SK-N-SH treated with all-trans-retinoic acid at 6 μM for 48 hours (cell line): Measurements from ENCODE around the gene TBATA.

Source experiments
- ATAC-seq: fragments of 200-7000 bp; cut with Tn5 transposase; 3 replicates; pipeline ENCODE4 v1.9.1; 2020; ENCODE audit warnings: mild to moderate bottlenecking, moderate library complexity
- CSDC2 ChIP-seq: fragments of 250-450 bp; sonication (Bioruptor Pico); IDR thresholded peaks from 2 replicates; pipeline ENCODE4 v1.5.0; 2020; ENCODE audit warnings: mild to moderate bottlenecking, moderate library complexity
- CSRNP3 ChIP-seq: fragments of 250-450 bp; sonication (Bioruptor Pico); IDR thresholded peaks from 2 replicates; pipeline ENCODE4 v1.5.1; 2021; ENCODE audit warnings: mild to moderate bottlenecking, moderate library complexity
- ESRRG ChIP-seq: fragments of 250-450 bp; sonication (Bioruptor Pico); IDR thresholded peaks from 2 replicates; pipeline ENCODE4 v1.6.1; 2021; ENCODE audit warnings: mild to moderate bottlenecking
- GLIS3 ChIP-seq: fragments of 250-450 bp; sonication (Bioruptor Pico); IDR thresholded peaks from 2 replicates; pipeline ENCODE4 v1.5.0; 2020; ENCODE audit warnings: mild to moderate bottlenecking, moderate library complexity
- ISL1 ChIP-seq: fragments of 250-450 bp; sonication (Bioruptor Pico); IDR thresholded peaks from 2 replicates; pipeline ENCODE4 v2.1.2; 2022; ENCODE audit warnings: mild to moderate bottlenecking, moderate library complexity
- OSR1 ChIP-seq: fragments of 250-450 bp; sonication (Bioruptor Pico); IDR thresholded peaks from 2 replicates; pipeline ENCODE4 v1.8.0; 2022; ENCODE audit warnings: moderate library complexity, mild to moderate bottlenecking, inconsistent platforms
- POU6F1 ChIP-seq: fragments of 250-450 bp; sonication (Bioruptor Pico); IDR thresholded peaks from 2 replicates; pipeline ENCODE4 v1.8.0; 2021; ENCODE audit warnings: low read depth, mild to moderate bottlenecking, moderate library complexity, borderline replicate concordance
- RARB ChIP-seq: fragments of 250-450 bp; sonication (Bioruptor Pico); IDR thresholded peaks from 2 replicates; pipeline ENCODE4 v1.8.0; 2021; ENCODE audit warnings: mild to moderate bottlenecking, moderate library complexity
- TOX ChIP-seq: fragments of 250-450 bp; sonication (Bioruptor Pico); IDR thresholded peaks from 2 replicates; pipeline ENCODE4 v1.8.0; 2021; ENCODE audit warnings: mild to moderate bottlenecking, moderate library complexity, borderline replicate concordance
- TSHZ2 ChIP-seq: fragments of 250-450 bp; sonication (Bioruptor Pico); IDR thresholded peaks from 2 replicates; pipeline ENCODE4 v1.5.0; 2020; ENCODE audit warnings: mild to moderate bottlenecking, moderate library complexity
- ZC3H10 ChIP-seq: fragments of 250-450 bp; sonication (Bioruptor Pico); IDR thresholded peaks from 2 replicates; pipeline ENCODE4 v1.5.1; 2021; ENCODE audit warnings: mild to moderate bottlenecking, moderate library complexity
- ZFP30 ChIP-seq: fragments of 450-650 bp; formaldehyde crosslinking; IDR thresholded peaks from 2 replicates; pipeline ENCODE4 v1.5.0; 2022; ENCODE audit warnings: mild to moderate bottlenecking, moderate library complexity
- ZNF565 ChIP-seq: fragments of 450-650 bp; formaldehyde crosslinking; conservative IDR thresholded peaks from 2 replicates; pipeline ENCODE4 v1.5.0; 2020; ENCODE audit warnings: low read depth, mild to moderate bottlenecking, moderate library complexity
- ZNF8 ChIP-seq: fragments of 450-650 bp; formaldehyde crosslinking; IDR thresholded peaks from 2 replicates; pipeline ENCODE4 v1.5.0; 2020; ENCODE audit warnings: mild to moderate bottlenecking, moderate library complexity
- TF ChIP-seq, protein P1 (sequence below): fragments of 250-450 bp; sonication (Bioruptor Pico); IDR thresholded peaks from 2 replicates; pipeline ENCODE4 v1.5.1; 2020; ENCODE audit warnings: low read depth, mild to moderate bottlenecking, moderate library complexity
- TF ChIP-seq, protein P2 (sequence below): fragments of 250-450 bp; sonication (Bioruptor Pico); IDR thresholded peaks from 2 replicates; pipeline ENCODE4 v1.8.0; 2020; ENCODE audit warnings: mild to moderate bottlenecking, moderate library complexity, borderline replicate concordance

TBATA gene

GRCh38 chr10:70778267-70778924 lies 6.8 kb downstream of the TBATA start:
- ATAC-seq: no peak
- TF ChIP-seq ZFP30 (no peak), GLIS3 (CRISPR knock-in tag) (no peak), ISL1 (CRISPR knock-in tag) (no peak), TOX (CRISPR knock-in tag) (no peak), ZC3H10 (CRISPR knock-in tag) (no peak), OSR1 (CRISPR knock-in tag) (no peak), CSRNP3 (CRISPR knock-in tag) (no peak), POU6F1 (CRISPR knock-in tag) (no peak), TSHZ2 (no peak), ZNF565 (CRISPR knock-in tag) (no peak)
- TF ChIP-seq, protein P1, sequence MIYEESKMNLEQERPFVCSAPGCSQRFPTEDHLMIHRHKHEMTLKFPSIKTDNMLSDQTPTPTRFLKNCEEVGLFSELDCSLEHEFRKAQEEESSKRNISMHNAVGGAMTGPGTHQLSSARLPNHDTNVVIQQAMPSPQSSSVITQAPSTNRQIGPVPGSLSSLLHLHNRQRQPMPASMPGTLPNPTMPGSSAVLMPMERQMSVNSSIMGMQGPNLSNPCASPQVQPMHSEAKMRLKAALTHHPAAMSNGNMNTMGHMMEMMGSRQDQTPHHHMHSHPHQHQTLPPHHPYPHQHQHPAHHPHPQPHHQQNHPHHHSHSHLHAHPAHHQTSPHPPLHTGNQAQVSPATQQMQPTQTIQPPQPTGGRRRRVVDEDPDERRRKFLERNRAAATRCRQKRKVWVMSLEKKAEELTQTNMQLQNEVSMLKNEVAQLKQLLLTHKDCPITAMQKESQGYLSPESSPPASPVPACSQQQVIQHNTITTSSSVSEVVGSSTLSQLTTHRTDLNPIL (CRISPR knock-in tag): no peak

- no peak for ATAC-seq
- TF ChIP-seq, protein P2, sequence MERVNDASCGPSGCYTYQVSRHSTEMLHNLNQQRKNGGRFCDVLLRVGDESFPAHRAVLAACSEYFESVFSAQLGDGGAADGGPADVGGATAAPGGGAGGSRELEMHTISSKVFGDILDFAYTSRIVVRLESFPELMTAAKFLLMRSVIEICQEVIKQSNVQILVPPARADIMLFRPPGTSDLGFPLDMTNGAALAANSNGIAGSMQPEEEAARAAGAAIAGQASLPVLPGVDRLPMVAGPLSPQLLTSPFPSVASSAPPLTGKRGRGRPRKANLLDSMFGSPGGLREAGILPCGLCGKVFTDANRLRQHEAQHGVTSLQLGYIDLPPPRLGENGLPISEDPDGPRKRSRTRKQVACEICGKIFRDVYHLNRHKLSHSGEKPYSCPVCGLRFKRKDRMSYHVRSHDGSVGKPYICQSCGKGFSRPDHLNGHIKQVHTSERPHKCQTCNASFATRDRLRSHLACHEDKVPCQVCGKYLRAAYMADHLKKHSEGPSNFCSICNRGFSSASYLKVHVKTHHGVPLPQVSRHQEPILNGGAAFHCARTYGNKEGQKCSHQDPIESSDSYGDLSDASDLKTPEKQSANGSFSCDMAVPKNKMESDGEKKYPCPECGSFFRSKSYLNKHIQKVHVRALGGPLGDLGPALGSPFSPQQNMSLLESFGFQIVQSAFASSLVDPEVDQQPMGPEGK (CRISPR knock-in tag): no peak
- TF ChIP-seq ISL1 (CRISPR knock-in tag): no peak
Observed at GRCh38 chr10:70777063-70777875, 7.9 kb downstream of the TBATA start.

DNA sequence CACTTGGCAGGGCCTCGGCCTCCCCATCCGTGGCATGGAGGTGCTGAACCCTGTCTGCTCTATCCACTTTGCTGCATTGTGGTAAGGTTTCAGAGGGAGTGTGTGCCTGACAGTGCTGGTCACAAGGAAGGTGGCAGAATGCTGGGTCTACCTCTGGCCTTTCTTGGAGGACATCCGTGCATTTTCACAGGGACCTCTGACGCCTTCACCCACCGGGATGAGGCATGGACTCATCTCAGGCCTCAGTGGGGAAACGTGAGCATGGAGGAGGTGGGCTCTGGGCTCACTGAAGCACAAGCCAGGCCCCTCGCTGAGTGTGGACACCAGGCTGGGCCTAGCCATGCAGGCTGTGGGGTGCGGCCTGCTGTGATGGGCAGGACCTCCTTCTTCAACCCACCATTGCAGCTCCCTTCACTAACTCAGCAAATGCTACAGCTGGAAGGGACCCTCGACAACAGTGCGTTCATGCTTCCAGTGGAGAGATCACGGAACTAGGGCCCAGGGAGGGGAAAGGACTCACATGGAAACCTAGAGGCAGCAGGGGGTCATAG lies 8.6 kb downstream of the TBATA start:
- no peak for ATAC-seq
- TF ChIP-seq CSDC2 (CRISPR knock-in tag): no peak
- TF ChIP-seq, protein P2 (CRISPR knock-in tag): no peak
- TF ChIP-seq CSRNP3 (CRISPR knock-in tag): no peak
- no peak for TF ChIP-seq ZNF8 (CRISPR knock-in tag)
- TF ChIP-seq POU6F1 (CRISPR knock-in tag): no peak
- TF ChIP-seq RARB (CRISPR knock-in tag): no peak
- TF ChIP-seq TSHZ2: no peak
- no peak for TF ChIP-seq OSR1 (CRISPR knock-in tag)
- TF ChIP-seq ESRRG (CRISPR knock-in tag): no peak
